ENCODE data around the gene PRDM16.

GRCh38 chr1:3457910-3458883 is 389.2 kb downstream of the PRDM16 start:
- TF ChIP-seq POLR2A (IDR thresholded peaks at IDR 0.05) = no peak
- TF ChIP-seq CTCF (IDR thresholded peaks at IDR 0.05) = no peak
- no peak for TF ChIP-seq EP300 (IDR thresholded peaks at IDR 0.05)
- TF ChIP-seq POLR2AphosphoS5 (IDR thresholded peaks at IDR 0.05) = no peak
